ENCODE results near the gene NELL1. TPM values are rescaled to one million over a fixed set of nuclear protein-coding genes. Genes with fewer than 3 reads are reported as not detected.

Gene NELL1
- total RNA-seq, 4 donors from 2014 or later, result not detected

Other genes with a start within 250 kb of the NELL1 start
- not detected for gene SLC6A5, start 70.0 kb upstream of the NELL1 start, total RNA-seq